ENCODE data around the gene INTS12.
"Not testable (repeated sequence)": the region's sequence is repeated elsewhere in the genome, so short reads cannot be mapped to it uniquely, and the experiment has no call there.

- TF ChIP-seq EZH2phosphoT487 (IDR thresholded peaks at IDR 0.05; ENCODE audit: insufficient read depth, low read depth); EZH2 (IDR thresholded peaks at IDR 0.05; ENCODE audit: insufficient read depth, poor library complexity, severe bottlenecking): not testable (repeated sequence)
Measured at GRCh38 chr4:105735217-105735616, 26.7 kb upstream of the INTS12 start.
